K562 treated with DMSO at 1 percent for 48 hours (cell line): ENCODE results near the gene CASTOR1. TPM values are rescaled to one million over a fixed set of nuclear protein-coding genes. Genes with fewer than 3 reads are reported as not detected.

ENCODE experiments used
- total RNA-seq: library from RNA; unstranded; fragments of 300-600 nt; gene quantifications from 2 replicates; pipeline ENCODE4 v1.2.3, GENCODE V29; 2022; ENCODE audit warnings: low replicate concordance; ENCODE audit errors: extremely low read depth

CASTOR1 gene
- total RNA-seq: not detected in 2 replicates

GRCh38 chr22:30289141-30289979 is at the start of gene CASTOR1:
Gene CASTOR1, minus strand, starts transcription at chr22:30289505. Its CDS starts 8 bp downstream, at chr22:30289497.

DNA sequence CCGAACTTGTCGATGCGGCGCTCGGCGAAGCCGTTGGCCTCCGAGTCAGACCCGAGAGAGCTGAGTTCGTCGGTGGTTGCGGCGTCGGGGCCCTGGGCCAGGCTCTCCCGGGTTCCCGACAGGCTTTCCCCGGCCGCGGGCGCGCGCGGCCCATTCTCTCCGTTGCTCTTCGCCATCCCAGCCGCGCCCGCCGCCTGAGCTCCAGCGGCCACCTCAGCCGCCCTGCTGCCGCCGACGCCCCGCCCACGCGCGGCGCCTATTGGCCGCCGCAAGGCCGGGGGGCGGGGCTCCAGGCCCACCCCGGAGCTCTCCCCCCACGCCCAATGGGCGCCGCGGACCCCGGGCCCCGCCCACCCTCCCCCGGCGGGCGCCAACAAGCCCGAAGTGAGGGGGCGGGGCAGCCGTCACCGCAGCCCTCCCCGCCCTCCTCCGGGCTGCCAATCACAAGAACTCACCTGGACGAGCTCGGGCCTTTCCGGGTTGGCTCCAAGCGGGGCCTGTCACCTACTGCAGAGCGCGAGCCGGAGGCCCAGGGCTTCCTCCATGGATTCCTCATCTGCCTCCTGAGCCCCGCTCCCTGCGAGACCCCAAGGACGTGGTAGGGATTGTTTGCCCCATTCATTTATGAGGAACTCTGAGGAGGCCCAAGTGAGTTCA is 37.5 kb upstream of the CASTOR1 start, which contains the start of gene TBC1D10A:
TBC1D10A (minus strand) TSS at position 236 of the 657 bp plus-strand sequence; CDS start at position 176, 60 bp downstream.

DNA sequence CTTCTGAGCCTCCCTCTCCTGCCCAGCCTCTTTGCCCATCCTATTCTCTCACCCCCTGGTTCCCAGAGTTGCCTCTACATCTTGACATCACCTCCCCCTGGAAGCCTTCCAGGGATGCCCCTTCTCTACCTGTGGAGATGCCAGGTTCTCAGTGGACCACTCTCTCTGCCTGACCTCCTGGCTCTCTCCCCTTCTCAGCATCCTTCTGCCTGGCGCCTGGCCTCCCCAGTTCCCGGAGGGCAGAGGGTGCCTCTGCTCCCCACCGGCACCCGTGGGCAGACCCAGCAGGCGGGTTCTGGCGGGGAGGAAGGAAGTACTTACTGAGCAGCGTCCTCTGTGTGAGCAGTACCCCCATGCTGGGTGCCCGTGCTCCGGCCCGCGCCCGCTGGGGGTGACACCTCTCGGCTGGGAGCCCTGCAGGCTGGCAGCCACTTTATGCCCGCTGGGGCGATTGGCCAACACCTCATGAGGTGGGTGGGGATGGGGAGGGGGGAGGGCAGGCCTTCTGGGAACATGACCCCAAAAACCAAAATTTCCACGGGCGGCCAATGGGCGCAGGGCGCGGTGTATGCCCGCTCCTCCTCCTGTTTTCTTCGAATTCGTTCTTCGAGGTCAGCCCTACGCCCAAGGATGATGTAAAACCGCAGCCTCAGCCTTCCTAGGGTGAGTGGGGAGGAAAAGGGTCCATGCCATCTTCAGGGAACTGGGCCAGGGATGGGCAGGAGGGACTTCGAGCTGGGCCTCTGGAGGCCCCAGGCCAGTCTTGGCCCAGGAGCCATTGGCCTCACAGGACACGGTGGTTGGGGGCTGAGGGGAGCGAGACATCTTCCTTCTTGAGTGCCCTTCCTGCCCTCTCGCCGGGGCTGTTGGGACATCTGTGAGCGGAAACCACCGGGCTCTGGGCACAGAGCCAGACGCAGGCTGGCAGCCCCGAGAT is 22.6 kb downstream of the CASTOR1 start, which contains the start of gene OSM:
OSM (minus strand) TSS at position 407 of the 937 bp plus-strand sequence; CDS start at position 355, 52 bp downstream.

GRCh38 chr22:30245985-30246813 is 43.1 kb downstream of the CASTOR1 start, which contains the start of gene LIF:
Gene LIF, minus strand, starts transcription at chr22:30246759. Its CDS starts 64 bp downstream, at chr22:30246695.

Other genes with a start within 250 kb of the CASTOR1 start
- not detected in 2 replicates for gene HORMAD2, start 209.0 kb downstream of the CASTOR1 start, total RNA-seq
- not detected in 2 replicates for gene LIF, start 42.7 kb downstream of the CASTOR1 start, total RNA-seq
- gene OSM, start 22.7 kb downstream of the CASTOR1 start, total RNA-seq: not detected in 2 replicates
- not detected in 2 replicates for gene TBC1D10A, start 37.4 kb upstream of the CASTOR1 start, total RNA-seq
- gene SF3A1, start 67.4 kb upstream of the CASTOR1 start, total RNA-seq: not detected in 2 replicates
- not detected in 2 replicates for gene CCDC157, start 67.5 kb upstream of the CASTOR1 start, total RNA-seq
- not detected in 2 replicates for gene RNF215, start 97.9 kb upstream of the CASTOR1 start, total RNA-seq
- gene SEC14L2, start 107.5 kb upstream of the CASTOR1 start, total RNA-seq: not detected in 2 replicates
- not detected in 2 replicates for gene MTFP1, start 136.3 kb upstream of the CASTOR1 start, total RNA-seq
- not detected in 2 replicates for gene SEC14L3, start 182.5 kb upstream of the CASTOR1 start, total RNA-seq
- not detected in 2 replicates for gene SEC14L4, start 216.2 kb upstream of the CASTOR1 start, total RNA-seq